Amniotic stem cell (primary cell): ENCODE measurements around the gene HAP1.
"Not testable (repeated sequence)": the region's sequence is repeated elsewhere in the genome, so short reads cannot be mapped to it uniquely, and the experiment has no call there.

Experiments
- DNase-seq: peaks from one replicate; lab custom pipeline; 2025; lab: John Stamatoyannopoulos, UW

The HAP1 gene

DNA sequence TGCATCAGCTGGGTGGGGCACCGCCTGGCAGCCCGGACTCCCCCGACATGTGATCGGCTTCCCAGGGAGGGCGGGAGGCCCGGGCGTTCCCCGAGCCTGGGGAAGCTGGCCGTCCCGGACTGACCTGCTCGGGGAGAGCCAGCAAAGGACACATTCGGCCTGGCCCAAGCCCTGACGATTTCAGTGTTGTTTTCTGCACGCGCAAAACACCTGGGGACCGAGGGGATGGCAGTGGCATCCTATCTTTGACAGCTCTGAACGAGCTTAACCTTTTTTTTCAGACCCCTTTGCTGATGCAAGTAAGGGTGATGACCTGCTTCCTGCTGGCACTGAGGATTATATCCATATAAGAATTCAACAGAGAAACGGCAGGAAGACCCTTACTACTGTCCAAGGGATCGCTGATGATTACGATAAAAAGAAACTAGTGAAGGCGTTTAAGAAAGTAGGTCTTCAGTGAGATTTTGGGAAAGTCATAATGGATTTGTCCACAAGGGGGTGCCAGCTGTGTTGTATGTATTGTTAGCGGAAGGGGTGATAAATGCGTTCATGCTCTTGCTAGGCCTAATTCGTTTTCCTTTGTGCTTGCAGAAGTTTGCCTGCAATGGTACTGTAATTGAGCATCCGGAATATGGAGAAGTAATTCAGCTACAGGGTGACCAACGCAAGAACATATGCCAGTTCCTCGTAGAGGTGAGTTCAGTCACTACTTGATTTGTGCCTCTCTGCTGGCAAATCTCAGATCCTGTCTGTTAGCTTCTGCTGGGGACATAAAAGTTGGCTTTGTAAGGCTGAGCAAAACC lies 44.7 kb downstream of the HAP1 start:
- peak; percentile 27 for DNase-seq

DNA sequence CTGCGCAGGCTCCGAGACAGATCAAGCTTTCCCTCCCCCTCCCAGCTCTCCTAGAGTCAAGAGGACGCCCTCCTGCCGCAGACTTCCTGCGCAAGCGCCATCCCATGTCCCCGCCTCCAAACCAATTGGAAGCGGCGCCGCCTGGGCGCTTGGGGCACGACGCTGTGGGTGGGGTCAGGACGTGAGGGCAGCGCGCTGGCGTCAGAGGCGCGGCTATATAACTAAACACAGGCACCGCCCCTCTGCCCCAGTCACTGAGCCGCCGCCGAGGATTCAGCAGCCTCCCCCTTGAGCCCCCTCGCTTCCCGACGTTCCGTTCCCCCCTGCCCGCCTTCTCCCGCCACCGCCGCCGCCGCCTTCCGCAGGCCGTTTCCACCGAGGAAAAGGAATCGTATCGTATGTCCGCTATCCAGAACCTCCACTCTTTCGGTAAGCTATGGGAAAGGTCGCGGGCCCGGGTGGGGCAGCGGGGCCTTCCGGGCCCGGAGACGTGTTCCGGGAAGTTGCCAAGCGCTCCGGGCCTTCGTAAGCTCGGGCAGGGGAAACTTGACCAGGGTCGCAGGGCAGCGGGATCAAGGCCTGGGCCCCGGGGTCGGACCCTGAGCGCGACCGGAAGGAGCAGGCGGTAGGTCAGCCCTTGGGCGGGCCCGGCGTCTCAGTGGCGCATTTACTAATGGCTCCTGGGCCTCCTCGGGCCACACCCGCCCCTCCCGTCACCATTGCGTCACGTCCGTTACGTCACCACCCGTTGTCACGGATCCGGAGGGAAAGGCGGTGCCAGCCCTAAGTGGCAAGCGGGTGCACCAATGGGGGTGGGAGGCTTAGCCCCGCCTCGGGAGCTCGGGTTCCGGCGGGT lies 45.6 kb downstream of the HAP1 start, which contains the start of gene EIF1:
TSS of gene EIF1 (plus strand) at position 245 of the 856 bp plus-strand sequence. CDS start at position 399, 154 bp downstream.
- DNase-seq: peak; percentile 99

DNA sequence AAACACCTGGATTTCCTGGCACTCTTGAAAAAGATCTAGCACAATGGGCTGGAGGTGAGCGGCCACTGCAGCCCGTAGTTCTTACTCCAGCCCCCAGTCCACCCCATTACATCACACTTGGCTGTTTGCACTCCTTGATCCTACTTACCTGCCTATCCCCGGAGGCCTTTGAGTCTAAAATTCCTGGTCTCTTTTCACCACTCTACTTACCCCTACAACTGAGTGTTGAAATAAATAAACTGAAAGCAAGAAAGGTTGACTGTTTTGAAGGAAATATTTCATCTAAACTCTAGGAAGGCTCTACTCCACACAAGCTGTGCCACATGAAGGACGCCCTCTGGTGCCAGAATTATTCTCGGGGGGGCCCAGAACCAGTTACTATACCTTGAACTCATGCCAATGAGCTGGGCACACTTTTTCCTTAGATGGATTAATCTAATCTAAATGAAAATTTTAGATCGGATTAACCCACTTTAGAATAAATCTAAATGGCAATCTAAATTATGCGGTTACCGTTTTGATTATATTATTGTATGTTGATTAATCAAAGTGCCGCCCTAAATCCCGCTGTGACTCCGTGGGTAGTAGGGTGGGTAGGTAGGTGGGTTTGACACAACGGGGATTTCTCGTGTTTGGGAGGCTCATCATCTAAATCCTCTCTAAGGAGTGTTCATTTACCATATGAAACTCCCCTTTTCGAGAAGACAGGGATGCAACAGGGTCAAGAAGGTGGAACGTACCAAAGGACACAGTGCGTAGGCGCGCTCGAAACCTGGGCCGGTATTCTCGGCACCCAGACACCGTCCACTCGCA lies 46.4 kb downstream of the HAP1 start:
- no peak for DNase-seq

DNA sequence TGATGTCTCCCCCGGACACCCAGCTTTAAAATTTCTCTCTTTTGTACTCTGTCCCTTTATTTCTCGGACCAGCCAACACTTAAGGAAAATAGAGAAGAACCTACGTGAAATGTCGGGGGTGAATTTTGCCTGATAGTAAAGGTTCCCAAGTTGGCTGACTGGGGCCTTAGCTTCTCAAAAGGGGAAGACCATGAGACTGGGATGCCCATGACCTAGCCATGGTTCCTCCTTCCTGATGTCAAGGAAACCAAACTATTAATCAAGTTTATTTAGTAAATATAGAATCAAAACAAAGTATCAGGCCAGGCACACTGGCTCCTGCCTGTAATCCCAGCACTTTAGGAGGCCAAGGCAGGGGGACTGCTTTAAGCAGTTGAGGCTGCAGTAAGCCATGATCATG lies 48.2 kb downstream of the HAP1 start:
- DNase-seq: no peak

DNA sequence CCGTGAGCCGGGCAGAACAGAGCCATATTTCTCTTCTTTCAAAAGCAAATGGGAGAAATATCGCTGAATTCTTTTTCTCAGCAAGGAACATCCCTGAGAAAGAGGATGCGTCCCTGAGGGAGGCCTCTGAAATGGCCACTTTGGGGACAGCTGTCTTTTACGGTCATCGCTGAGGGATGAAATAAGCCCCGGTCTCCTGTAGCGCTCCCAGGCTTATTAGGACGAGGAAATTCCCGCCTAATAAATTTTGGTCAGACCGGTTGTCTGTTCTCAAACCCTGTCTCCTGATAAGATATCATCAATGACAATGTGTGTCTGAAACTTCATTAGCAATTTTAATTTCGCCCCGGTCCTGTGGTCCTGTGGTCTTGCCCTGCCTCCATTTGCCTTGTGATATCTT lies 48.7 kb downstream of the HAP1 start:
- DNase-seq: not testable (repeated sequence)

DNA sequence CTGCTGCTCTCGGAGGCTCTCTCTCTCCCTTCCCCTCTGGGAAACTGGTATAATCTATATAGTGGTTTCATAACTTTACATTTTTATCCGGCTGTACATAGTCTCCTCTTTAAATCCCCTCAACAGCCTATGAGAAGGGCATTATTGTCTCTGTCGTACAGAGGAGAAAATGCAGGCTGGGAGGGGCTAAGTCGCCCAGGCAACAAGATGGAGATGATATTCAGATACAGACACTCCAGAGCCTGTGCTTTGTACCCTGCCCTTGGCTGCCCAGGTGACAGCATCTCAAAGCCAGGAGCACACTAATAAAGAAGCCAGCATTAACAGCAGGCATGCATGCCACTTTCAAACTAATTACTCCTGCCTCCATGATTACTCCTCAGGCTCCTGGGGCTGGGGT lies 50.4 kb downstream of the HAP1 start:
- no peak for DNase-seq

DNA sequence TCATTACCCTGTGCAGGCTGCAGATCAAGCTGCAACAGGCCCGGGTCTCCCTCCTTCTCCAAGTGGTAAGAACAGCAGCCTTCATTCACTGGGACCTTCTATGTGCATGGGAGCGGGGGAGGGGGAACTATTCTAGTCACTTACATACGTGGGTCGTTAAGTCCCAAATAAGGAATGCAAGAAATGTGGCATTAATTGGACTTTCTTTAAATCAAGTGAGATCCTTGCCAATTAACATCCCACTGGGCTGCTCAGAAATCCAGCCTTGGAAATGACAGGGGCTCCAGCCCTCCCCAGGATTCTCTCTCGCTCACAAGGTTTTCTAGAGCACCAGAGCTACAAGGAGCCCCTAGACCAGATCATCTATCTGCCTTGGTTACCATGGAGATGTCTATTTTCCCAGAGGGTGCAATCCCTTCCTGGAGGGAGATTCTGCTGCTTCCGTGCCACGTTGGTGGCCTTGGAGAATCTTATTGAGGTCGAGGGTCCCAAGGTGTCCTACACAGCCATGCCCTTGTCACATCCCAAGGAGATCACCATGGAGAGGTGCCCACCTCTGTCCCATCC lies 50.9 kb downstream of the HAP1 start:
- DNase-seq: no peak

DNA sequence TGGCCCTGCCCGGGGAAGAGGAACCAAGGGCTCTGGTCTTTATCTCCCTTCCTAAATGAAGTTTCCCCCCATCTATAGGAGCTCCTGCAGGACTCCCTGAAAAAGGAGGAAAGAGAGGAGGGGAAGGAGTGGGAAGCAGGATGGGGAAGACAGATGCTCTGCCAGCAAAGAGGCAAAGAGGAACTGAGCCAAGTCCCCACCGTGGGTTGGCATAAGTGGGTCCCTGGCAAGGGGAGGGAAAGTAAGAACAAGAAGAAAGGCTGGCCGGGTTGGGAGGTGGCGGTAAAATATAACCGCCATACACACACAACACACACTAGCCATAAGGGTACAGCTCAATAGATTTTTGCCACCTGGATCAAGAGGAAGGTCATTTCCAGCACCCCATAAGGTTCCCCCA lies 51.8 kb downstream of the HAP1 start:
- DNase-seq: no peak

DNA sequence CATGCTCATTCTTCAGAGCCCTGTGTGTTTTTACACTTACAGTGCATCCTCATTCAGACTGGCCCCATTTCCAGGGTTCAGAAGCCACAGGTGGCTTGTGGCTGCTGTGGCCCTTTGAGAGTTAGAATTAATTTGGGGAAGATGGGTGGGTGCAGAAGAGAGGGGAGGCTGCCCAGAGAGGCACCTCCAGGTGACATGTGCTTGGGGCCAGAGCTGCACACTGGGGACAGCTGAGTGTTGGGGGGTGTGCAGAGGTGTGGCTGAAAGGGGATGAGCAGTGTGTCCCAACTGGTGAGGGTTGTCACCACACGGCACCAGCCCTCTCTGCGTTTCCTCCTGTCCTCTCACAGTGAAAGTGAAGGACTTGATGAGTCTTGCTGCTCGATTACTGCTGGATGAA lies 52.7 kb downstream of the HAP1 start:
- no peak for DNase-seq

DNA sequence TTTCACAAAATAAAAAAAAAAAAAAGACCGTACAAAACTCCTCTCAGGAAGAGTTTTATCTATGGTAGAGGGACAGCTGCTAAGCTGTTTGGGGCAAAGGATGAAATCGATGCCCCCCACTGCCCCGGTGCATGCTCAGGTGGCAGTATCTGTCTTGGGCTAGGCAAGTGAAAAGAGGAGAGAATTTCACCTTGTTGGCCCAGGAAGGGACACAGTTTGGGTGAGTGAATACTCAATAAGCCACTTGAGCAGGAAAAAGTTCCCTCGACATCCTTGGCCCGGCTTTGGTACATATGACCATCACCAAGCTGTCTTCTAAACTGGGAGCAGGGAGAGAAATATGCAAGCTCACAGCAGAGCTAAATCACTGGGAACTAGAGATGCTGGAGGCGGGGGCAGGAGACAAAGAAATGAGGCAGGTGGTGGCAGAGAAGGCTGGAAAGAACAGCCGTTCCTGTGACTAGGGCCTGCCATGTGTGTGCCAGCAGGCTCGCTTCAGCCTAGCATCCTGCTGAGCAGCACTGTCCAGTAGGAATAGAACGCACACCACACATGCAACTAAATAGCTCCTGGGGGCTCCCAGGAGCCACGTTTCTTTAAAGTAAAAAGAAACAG lies 53.9 kb downstream of the HAP1 start:
- no peak for DNase-seq

DNA sequence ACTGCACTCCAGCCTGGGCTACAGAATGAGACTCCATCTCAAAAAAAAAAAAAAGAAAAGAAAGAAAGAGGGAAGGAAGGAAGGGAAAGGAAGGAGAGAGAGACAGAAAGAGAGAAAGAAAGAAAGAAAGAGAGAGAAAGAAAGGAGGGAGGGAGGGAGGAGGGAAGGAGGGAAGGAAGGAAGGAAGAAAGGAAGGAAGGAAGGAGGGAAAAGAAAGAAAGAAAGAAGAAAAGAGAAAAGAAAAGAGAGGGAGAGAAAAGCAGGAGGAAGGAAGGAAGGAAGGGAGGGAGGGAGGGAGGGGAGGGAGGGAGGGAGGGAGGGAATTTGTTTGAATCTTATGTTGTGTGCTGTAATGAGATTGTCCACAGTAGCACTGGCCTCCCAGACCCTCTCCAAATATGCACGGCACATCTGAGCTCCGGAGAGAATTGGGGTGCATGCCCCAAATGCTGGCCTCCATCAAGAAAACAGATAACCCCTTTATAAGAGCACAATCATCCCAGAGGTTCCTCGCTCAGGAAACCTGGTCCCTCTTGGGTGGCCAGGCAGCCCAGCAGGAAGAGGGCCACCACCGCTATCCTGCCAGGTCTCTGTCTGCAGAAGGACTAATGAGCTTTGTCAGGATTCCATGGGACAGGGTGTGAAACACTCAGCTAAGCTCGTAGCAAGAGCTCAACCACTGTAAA lies 54.6 kb downstream of the HAP1 start:
- no peak for DNase-seq

DNA sequence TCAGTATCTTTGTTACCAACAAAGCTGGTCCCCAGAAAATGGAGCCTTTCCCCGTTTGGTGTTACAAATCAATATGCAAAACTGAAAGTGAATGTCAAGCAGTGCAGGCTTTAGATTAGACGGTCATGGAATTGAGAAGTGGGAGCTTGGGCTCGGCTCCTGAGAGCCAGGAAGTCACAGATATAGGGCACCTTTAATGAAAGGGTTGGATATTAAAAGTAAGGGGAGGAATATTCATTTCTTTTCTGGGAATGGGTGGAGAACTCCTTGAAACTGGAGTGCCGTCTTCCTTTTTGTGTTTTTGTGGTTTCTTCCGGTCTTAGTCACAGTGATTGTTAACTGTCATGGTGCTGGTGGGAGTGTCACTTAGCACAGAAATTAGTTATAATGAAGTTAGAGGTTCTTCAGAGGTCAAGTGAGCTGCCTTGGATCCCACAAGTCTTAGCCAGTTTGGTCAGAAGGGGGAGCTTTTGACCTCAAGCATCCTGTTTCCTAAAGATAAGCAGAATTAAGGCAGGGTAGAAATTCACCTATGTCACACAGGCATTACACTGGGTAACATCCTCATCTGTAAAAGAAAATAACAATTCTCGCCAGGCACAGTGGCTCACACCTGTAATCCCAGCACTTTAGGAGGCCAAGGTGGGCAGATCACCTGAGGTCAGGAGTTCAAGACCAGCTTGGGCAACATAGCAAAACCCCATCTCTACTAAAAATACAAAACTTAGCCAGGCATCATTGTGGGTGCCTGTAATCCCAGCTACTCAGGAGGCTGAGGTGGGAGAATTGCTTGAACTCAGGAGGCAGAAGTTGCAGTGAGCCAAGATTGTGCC lies 55.3 kb downstream of the HAP1 start:
- no peak for DNase-seq

DNA sequence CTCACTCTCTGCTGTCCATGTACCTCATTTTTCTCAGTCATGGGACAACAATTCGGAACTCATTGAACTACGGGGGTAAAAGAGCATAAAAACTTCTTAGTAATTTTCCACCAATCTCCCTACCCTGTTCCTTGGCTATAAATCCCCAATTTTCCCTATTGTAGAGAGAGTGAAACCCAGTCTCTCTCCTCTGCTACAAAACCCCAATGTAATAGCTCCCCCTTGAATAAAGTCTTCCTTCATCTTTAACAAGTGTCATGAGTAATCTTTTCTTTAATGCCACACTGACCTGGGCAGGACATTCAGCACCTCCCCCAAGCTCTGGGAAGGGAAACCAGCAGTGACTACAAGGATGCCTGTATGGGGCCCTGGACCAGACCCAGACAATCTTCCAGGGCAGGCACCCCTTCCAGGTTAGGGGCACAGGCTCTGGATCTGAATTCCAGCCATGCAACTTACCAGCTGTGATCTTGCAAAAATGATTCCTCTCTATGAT lies 56.0 kb downstream of the HAP1 start:
- DNase-seq: no peak

DNA sequence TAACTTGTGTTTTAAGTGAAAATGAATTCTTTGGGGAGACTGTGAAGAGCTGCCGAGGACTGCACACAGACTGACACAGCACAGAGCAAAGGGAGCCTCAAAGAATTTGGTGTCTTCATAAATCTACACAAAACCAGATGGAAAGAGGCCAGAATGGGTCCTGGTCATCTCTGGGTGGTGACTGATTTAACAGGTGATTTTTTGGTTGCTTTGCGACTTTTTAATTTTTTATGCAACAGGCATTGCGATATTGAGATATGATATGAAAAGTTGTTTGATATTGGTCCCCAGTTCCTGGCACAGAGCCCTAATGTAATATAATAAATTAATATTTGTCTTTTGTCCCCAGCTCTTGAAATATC lies 58.4 kb downstream of the HAP1 start:
- no peak for DNase-seq

DNA sequence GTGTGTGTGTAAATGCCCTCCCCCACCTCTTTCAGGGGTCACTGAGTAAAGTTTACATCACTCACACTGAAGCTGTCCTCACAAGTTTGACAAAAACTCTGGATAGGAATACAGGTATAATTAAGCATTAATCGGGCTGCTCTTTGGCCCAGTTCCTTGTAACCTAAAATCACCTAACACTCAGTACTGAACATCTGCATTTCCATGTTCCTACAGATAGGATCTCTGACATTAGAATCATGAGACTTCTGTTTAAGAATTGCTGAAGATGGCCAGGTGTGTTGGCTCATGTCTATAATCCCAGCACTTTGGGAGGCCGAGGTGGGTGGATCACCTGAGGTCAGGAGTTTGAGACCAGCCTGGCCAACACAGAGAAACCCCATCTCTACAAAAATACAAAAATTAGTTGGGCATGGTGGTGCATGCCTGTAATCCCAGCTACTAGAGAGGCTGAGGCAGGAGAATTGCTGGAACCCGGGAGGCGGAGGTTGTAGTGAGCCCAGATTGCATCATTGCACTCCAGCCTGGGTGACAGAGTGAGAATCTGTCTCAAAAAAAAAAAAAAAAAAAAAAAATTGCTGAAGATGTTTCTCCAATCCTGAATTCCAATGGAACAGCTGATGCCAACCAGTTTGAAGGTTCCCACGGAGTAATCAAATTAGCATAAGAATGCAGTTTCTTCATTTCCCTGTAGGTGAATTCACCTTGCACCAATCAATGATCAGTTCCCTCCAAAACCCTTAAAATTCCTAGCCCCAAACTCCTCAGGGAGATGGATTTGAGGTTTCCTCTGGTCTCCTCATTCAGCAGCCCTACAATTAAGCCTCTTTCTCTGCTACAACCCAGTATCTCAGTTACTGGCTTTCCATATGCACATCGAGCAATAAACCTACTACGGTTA lies 59.0 kb downstream of the HAP1 start:
- DNase-seq: not testable (repeated sequence)
